ENCODE results near the gene POLR2B. TPM values are rescaled to one million over a fixed set of nuclear protein-coding genes. Genes with fewer than 3 reads are reported as not detected.

The POLR2B gene
- total RNA-seq, 1 donor from 2014 or later: 107 TPM

- Mint-ChIP-seq H3K9me3 (ENCODE audit: low read depth) (no peaks in the 10 kb centered on the region), H3K27ac (no peak overlapping the region), H3K27me3 (no peaks in the 10 kb centered on the region), H3K4me1 (ENCODE audit: low read depth) (peaks cover 10% of the 10 kb centered on the region), H3K4me3 (ENCODE audit: low read depth) (no peak overlapping the region), H3K36me3 (ENCODE audit: insufficient read depth) (peaks cover 7% of the 10 kb centered on the region)
- no peak for DNase-seq (ENCODE audit: low spot score, unreplicated experiment)
- no peak for TF ChIP-seq CTCF (IDR thresholded peaks at IDR 0.05; ENCODE audit: unreplicated experiment)
These were observed 7.5 kb downstream of the POLR2B start for GRCh38 chr4:56986192-56986591.

- no peak overlapping the region for H3K4me3 Mint-ChIP-seq (ENCODE audit: low read depth)
- H3K4me1 Mint-ChIP-seq (ENCODE audit: low read depth): peaks cover 3% of the 10 kb centered on the region
- no peaks in the 10 kb centered on the region for H3K9me3 Mint-ChIP-seq (ENCODE audit: low read depth)
- H3K27me3 Mint-ChIP-seq: no peaks in the 10 kb centered on the region
- no peak overlapping the region for H3K27ac Mint-ChIP-seq
- no peak for DNase-seq (ENCODE audit: low spot score, unreplicated experiment)
- peaks cover 15% of the 10 kb centered on the region for H3K36me3 Mint-ChIP-seq (ENCODE audit: insufficient read depth)
- no peak for TF ChIP-seq CTCF (IDR thresholded peaks at IDR 0.05; ENCODE audit: unreplicated experiment)
These were observed 8.3 kb downstream of the POLR2B start for GRCh38 chr4:56986952-56987351.

GRCh38 chr4:56990109-56990905, 11.6 kb downstream of the POLR2B start:
- Mint-ChIP-seq H3K27me3 (no peaks in the 10 kb centered on the region), H3K4me3 (ENCODE audit: low read depth) (no peak overlapping the region), H3K4me1 (ENCODE audit: low read depth) (peaks cover 4% of the 10 kb centered on the region), H3K27ac (no peak overlapping the region), H3K36me3 (ENCODE audit: insufficient read depth) (peaks cover 21% of the 10 kb centered on the region), H3K9me3 (ENCODE audit: low read depth) (no peaks in the 10 kb centered on the region)
- no peak for DNase-seq (ENCODE audit: low spot score, unreplicated experiment)
- no peak for TF ChIP-seq CTCF (IDR thresholded peaks at IDR 0.05; ENCODE audit: unreplicated experiment)

- peaks cover 27% of the 10 kb centered on the region for H3K36me3 Mint-ChIP-seq (ENCODE audit: insufficient read depth)
- H3K27ac Mint-ChIP-seq: no peak overlapping the region
- H3K4me3 Mint-ChIP-seq (ENCODE audit: low read depth): no peak overlapping the region
- peaks cover 4% of the 10 kb centered on the region for H3K4me1 Mint-ChIP-seq (ENCODE audit: low read depth)
- no peak for TF ChIP-seq CTCF (IDR thresholded peaks at IDR 0.05; ENCODE audit: unreplicated experiment)
- H3K9me3 Mint-ChIP-seq (ENCODE audit: low read depth): no peaks in the 10 kb centered on the region
- no peak for DNase-seq (ENCODE audit: low spot score, unreplicated experiment)
- H3K27me3 Mint-ChIP-seq: no peaks in the 10 kb centered on the region
These were observed 16.8 kb downstream of the POLR2B start for GRCh38 chr4:56995525-56995924.

- Mint-ChIP-seq H3K27ac (no peak overlapping the region), H3K4me1 (ENCODE audit: low read depth) (no peaks in the 10 kb centered on the region), H3K36me3 (ENCODE audit: insufficient read depth) (peaks cover 17% of the 10 kb centered on the region), H3K27me3 (no peaks in the 10 kb centered on the region), H3K4me3 (ENCODE audit: low read depth) (no peak overlapping the region), H3K9me3 (ENCODE audit: low read depth) (no peaks in the 10 kb centered on the region)
- TF ChIP-seq CTCF (IDR thresholded peaks at IDR 0.05; ENCODE audit: unreplicated experiment): no peak
- no peak for DNase-seq (ENCODE audit: low spot score, unreplicated experiment)
These were observed 21.1 kb downstream of the POLR2B start for GRCh38 chr4:56999751-57000150.
